GM12878 (cell line): ENCODE results near the gene TMEM151A. TPM values are rescaled to one million over a fixed set of nuclear protein-coding genes. Genes with fewer than 3 reads are reported as not detected.

Source experiments
- ATAC-seq: fragments of 200-7000 bp; cut with Tn5 transposase; 3 replicates; pipeline ENCODE4 v1.9.1; 2020; ENCODE audit warnings: mild to moderate bottlenecking, moderate library complexity
- BruUV-seq: library from RNA; stranded (reverse); fragments of 400-500 nt; replicated peaks from 2 replicates; lab custom pipeline; 2021; lab: Mats Ljungman, UMichigan
- CTCF ChIA-PET: fragments of 300-600 bp; sonication (Branson Sonifier 250); formaldehyde crosslinking; extraction: SDS; loops from one replicate; lab custom pipeline; 2021; ENCODE audit warnings: inconsistent platforms; lab: Yijun Ruan, JAX
- POLR2A ChIA-PET: fragments of 350-600 bp; formaldehyde crosslinking; extraction: SDS; loops from one replicate; lab custom pipeline; 2021; ENCODE audit warnings: inconsistent platforms; lab: Charles Lee
- RAD21 ChIA-PET: fragments of 300-600 bp; sonication (Branson Sonifier 250); formaldehyde crosslinking; loops from one replicate; lab custom pipeline; 2023; ENCODE audit warnings: antibody characterized with exemption; ENCODE audit not compliant: unreplicated experiment; lab: Charles Lee
- SMC1A ChIA-PET: fragments of 300-600 bp; sonication (Branson Sonifier 250); formaldehyde crosslinking; loops from one replicate; lab custom pipeline; 2023; ENCODE audit not compliant: unreplicated experiment, uncharacterized antibody; lab: Charles Lee
- DNase-seq: peaks from one replicate; pipeline ENCODE4 v3.0.0-alpha.2; 2011; ENCODE audit warnings: low read depth, low spot score
- FAIRE-seq: peaks from 3 replicates; lab custom pipeline; 2011; peaks lifted over from hg19 to GRCh38; lab: Jason Lieb, UNC
- H2AFZ ChIP-seq: 2 replicates; pipeline ENCODE4 v1.6.0; 2011; ENCODE audit warnings: low read depth, low read length, control low read depth; ENCODE audit not compliant: control insufficient read depth
- H3K27ac ChIP-seq: 2 replicates; pipeline ENCODE4 v1.5.1; 2011; ENCODE audit warnings: control low read depth; ENCODE audit not compliant: control insufficient read depth, insufficient read depth
- H3K27me3 ChIP-seq, 2 experiments: replicated peaks in 1 of 2; 2 replicates each; pipeline versions ENCODE4 v1.6.0 to v1.6.1; 2011; ENCODE audit warnings: low read length in 1 of 2; ENCODE audit not compliant: control insufficient read depth in 2 of 2, insufficient read depth in 2 of 2
- H3K36me3 ChIP-seq, 2 experiments: 2 replicates each; pipeline ENCODE4 v1.5.1; 2011; ENCODE audit warnings: low read length in 1 of 2; ENCODE audit not compliant: control insufficient read depth in 2 of 2, insufficient read depth in 2 of 2
- H3K4me1 ChIP-seq: 2 replicates; pipeline ENCODE4 v1.6.1; 2011; ENCODE audit warnings: mild to moderate bottlenecking, low read length, moderate library complexity, mixed read lengths; ENCODE audit not compliant: control insufficient read depth, insufficient read depth
- H3K4me2 ChIP-seq: 2 replicates; pipeline ENCODE4 v1.6.0; 2011; ENCODE audit warnings: control low read depth; ENCODE audit not compliant: control insufficient read depth, insufficient read depth
- H3K4me3 ChIP-seq: fragments of 200-600 bp; sonication (generic); 2 replicates; pipeline ENCODE4 v1.5.1; 2016
- H3K79me2 ChIP-seq: 2 replicates; pipeline ENCODE4 v1.6.0; 2011; ENCODE audit warnings: low read length; ENCODE audit not compliant: control insufficient read depth, insufficient read depth
- H3K9ac ChIP-seq: 2 replicates; pipeline ENCODE4 v1.8.0; 2011; ENCODE audit warnings: low read length, control low read depth, mixed read lengths; ENCODE audit not compliant: control insufficient read depth, insufficient read depth
- H3K9me3 ChIP-seq: replicated peaks from 3 replicates; pipeline ENCODE4 v1.5.1; 2011; ENCODE audit warnings: mild to moderate bottlenecking, low read length; ENCODE audit not compliant: control insufficient read depth, insufficient read depth
- H4K20me1 ChIP-seq: 2 replicates; pipeline ENCODE4 v1.6.0; 2011; ENCODE audit not compliant: control insufficient read depth, insufficient read depth
- NFYA ChIP-seq: IDR thresholded peaks from 2 replicates; pipeline ENCODE4 v1.6.1; 2011; ENCODE audit warnings: low read depth, mild to moderate bottlenecking, low read length, improper control_type of control experiment, borderline replicate concordance
- PKNOX1 ChIP-seq: fragments of 450-650 bp; IDR thresholded peaks from 2 replicates; pipeline ENCODE4 v1.6.1; 2016; ENCODE audit warnings: mild to moderate bottlenecking
- SMARCA5 ChIP-seq: fragments of 450-650 bp; IDR thresholded peaks from 2 replicates; pipeline ENCODE4 v1.6.1; 2017; ENCODE audit warnings: mild to moderate bottlenecking
- WGBS: methylation state at CpG from one replicate; pipeline ENCODE4 v1.1.6; 2016; ENCODE audit warnings: low lambda C conversion rate; ENCODE audit not compliant: insufficient replicate concordance, insufficient coverage; ENCODE audit errors: missing lambda C conversion rate; 5-methylcytosine and 5-hydroxymethylcytosine counted together
- in situ Hi-C: fragments of 300-500 bp; cut with MboI; formaldehyde crosslinking; loops from 9 replicates; pipeline ENCODE4 v1.14.3; 2018; ENCODE audit warnings: mixed read lengths
- intact Hi-C: fragments of 100-400 bp; cut with micrococcal nuclease; formaldehyde crosslinking; loops from one replicate; pipeline ENCODE4 v1.14.2; 2022; ENCODE audit not compliant: unreplicated experiment
- polyA plus RNA-seq, 11 experiments: library from polyadenylated mRNA; depleted of rRNA in 4 of 11; unstranded in 6 of 11; stranded (reverse) in 5 of 11; fragments of >200 nt; fragmentation: Nextera tagmentation in 4 of 11; fragmentation: Illumina TruSeq in 1 of 11; extraction: Ambion mirVana in 4 of 11; extraction: Trizol in 1 of 11; gene quantifications; 1 replicate in 1 of 11; 2 replicates in 10 of 11; pipeline versions ENCODE4 v1.2.1 to v1.2.3, GENCODE V29; 2011 to 2016; ENCODE audit warnings: inconsistent platforms in 2 of 11, missing spikeins in 2 of 11, low read depth in 1 of 11
- total RNA-seq, 4 experiments: library from RNA; depleted of rRNA in 3 of 4; stranded (reverse); fragments of >200 nt in 3 of 4; fragmentation: Illumina TruSeq in 1 of 4; extraction: Trizol in 1 of 4; gene quantifications; 2 replicates each; pipeline versions ENCODE4 v1.2.1 to v1.2.3, GENCODE V29; 2013 to 2021

The TMEM151A gene
- total and polyA plus RNA-seq, 10 of the 15 experiments (the other 5 are each of a cell fraction or from before 2014, with no cell fraction given), result not detected

DNA sequence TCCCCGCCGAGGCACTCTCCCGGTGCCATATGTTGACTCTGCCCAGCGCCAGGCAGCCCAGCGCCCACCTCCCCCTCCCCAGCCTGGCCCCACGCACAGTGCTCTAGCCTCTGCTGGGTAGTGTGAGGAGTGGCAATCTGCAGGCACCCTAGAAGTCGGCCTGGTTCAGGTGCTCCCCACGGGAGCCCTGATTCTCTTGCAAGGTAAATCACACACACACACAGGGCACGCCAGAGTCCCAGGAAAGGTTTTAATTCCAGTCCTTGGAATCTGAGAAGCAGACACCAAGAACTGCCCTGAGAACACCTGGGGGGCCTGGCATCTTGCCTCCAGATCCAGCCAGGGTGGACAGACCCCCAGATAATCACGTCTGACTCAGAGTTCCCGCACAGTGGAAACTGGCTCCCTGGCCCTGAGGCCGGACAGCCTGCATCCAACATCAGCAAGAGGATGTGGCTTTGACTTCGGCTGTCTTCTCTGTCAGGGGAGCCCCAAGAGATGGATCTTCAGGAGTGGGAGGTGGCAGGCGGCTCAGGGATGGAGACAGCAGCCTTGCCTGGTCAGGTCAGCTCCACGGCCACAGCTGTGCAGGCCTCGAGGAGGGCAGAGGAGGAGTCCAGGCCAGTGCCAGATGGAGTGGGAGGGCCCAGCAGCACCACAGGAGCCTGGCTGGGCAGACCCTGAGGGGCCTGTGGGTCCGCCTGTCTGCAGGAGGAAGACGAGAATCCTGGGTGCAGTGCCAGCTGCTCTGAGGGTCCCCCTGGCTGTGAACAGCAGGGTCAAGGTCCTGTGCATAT lies 45.6 kb downstream of the TMEM151A start:
- 0 out of 2 replicates have a peak, but pooled peaks have one; percentile 4 for TF ChIP-seq PKNOX1
- no peak for TF ChIP-seq NFYA
- 0 out of 2 replicates have a peak, but pooled peaks have one; percentile 57 for TF ChIP-seq SMARCA5
- peaks cover 0 to 19% of the 10 kb centered on the region in 2 experiments; a peak in 3 of 4 replicates for H3K36me3 ChIP-seq
- POLR2A ChIA-PET, result interaction anchor here (0.8 kb wide), 1 partner anchor 25 kb away, joined by 3 read pairs; no protein-coding TSS in a partner anchor
- no peaks in the 10 kb centered on the region for H3K79me2 ChIP-seq
- SMC1A ChIA-PET, result interaction anchor here (0.7 to 2.2 kb wide), 5 partner anchors 8 to 52 kb away, joined by 3 to 16 read pairs (median 3); partner anchors contain the start of gene CD248
- WGBS, result 55% methylated on average over 18 of the region's 18 CpGs
- H3K4me1 ChIP-seq, result peaks cover 21% of the 10 kb centered on the region
- no TSS peak for BruUV-seq
- no peak for DNase-seq
- H3K4me2 ChIP-seq, result peak overlapping the region; percentile 62
- CTCF ChIA-PET, result interaction anchor here (1.0 to 2.6 kb wide), 6 partner anchors 8 to 49 kb away, joined by 3 to 50 read pairs (median 10); partner anchors contain the start of genes BRMS1 and YIF1A
- no peak for ATAC-seq
- no peak overlapping the region for H3K9ac ChIP-seq
- in situ Hi-C loops (no loop called here), intact Hi-C loops (no loop called here)
- FAIRE-seq, result no peak
- no peak overlapping the region for H3K4me3 ChIP-seq
- H3K27ac ChIP-seq, result no peak overlapping the region
- H4K20me1 ChIP-seq, result no peaks in the 10 kb centered on the region
- H3K9me3 ChIP-seq, result no peaks in the 10 kb centered on the region
- H3K27me3 ChIP-seq, result no peaks in the 10 kb centered on the region
- RAD21 ChIA-PET, result interaction anchor here (1.2 to 3.6 kb wide), 3 partner anchors 25 to 49 kb away, joined by 3 to 49 read pairs (median 6); no protein-coding TSS in a partner anchor
- H2AFZ ChIP-seq, result no peak overlapping the region
